Activated CD8-positive, alpha-beta memory T cell treated with anti-CD3 and anti-CD28 coated beads, Interleukin-2, amount 50 U/mL, for 1 hour (primary cell): Measurements from ENCODE around the gene INHBB.

Experiments
- DNase-seq: peaks from one replicate; pipeline ENCODE4 v3.0.0-alpha.2; 2020; ENCODE audit errors: extremely low read depth

The INHBB gene

DNA sequence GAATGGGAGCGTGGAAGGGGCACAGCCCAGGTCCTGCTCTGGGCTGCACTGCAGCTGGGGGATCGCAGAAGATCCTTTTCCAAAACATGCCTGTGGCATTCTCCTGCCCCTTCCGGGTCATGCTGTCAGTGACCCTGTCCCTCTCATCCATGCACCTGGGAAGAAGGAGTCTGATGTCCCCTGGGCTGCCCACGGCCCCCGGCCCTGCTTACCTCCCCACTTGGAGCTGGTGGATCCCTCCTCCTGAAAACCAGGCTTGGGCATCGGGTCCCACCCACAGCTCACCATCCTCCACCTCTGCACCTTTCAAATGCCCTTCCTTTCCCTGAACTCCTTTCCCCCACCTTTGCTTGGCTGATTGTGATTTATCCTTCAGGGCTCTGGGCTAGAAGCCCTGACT, 11.8 kb downstream of the INHBB start:
- no peak for DNase-seq

- no peak for DNase-seq
Measured at GRCh38 chr2:120358734-120359465, 13.0 kb downstream of the INHBB start.

GRCh38 chr2:120360307-120360855, 14.4 kb downstream of the INHBB start:
- no peak for DNase-seq

- DNase-seq, result no peak
Measured at GRCh38 chr2:120362926-120363325, 17.0 kb downstream of the INHBB start.

DNA sequence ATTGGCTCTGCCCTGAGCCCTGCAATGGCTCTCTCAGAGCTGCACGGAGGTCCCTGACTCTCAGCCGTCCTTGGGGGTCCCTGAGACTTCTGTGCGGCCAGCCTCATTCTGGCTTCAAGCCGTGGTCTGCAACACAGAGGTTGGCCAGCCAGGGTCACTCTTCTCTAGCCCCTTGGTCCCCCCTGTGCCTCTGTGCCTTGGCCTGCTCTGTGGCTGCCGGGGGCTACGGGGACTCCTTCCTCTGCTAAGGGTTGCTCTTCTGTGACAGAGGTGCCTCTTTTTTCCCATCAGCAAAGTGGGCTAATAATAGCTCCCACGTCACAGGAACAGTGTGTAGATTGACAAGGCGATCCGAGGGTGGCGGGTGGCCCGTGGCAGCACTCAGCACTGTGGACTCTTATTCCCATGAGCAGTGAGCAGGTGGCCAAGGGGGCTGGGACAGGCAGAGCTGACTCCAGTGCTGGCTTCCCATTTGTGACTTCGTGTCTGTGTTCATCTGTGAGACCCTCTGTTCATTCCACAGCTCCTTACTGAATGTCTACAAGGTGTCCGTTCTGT, 19.4 kb downstream of the INHBB start:
- no peak for DNase-seq

DNA sequence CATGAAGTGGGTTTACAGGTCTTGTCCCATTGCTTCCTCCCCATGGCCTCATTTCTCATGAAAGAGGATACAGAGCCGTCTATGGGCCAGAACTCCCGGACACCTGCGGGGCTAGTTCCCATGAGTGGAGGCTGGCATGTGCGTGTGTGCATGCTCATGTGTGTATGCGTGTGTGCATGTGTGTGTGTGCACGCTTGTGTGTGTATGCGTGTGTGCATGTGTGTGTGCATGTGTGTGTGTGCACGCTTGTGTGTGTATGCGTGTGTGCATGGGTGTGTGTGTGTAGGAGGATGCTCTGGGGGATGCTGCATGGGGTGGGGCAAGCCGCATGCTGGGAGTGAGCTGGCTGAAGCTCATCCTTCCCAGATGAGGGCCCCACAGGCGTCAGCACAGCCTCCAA, 20.8 kb downstream of the INHBB start:
- DNase-seq, result no peak

GRCh38 chr2:120367221-120367620, 21.3 kb downstream of the INHBB start:
- no peak for DNase-seq

GRCh38 chr2:120367649-120368048, 21.7 kb downstream of the INHBB start:
- no peak for DNase-seq

DNA sequence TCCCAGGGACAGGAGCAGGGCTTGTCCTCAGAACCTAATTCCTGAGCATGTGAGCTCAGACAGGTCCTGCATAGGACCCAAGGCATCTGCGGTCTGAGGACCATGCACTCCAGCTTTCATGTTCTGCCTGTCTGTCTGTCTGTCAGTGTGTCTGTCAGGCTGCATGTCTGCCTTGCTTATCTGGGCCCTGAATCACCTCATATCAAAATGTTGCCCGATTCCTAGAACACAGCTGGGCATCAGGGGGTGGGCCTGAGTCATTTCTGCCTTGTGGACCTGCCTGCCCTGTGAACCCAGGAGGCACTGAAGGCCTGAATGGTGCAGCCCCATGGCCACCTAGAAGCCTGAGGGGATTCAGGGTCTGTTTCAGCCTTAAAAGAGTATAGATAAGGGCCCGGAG, 22.1 kb downstream of the INHBB start:
- DNase-seq, result no peak

DNA sequence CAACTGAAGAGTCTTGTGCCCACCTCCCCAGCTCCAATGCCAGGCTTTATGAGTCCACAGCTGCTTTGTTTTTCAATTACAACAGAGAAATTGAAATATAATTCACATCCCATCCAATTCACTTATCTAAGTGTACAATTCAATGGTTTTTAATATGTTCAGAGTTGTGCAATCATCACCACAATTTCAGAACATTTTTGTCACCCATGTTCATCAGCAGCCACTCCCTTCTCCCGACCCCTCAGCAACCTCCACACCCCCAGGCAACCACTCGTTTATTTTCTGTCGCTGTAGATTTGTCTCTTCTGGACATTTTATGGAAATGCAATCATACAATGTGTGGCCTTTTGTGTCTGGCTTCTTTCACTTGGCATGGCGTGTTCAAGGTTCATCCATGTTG, 23.3 kb downstream of the INHBB start:
- DNase-seq, result no peak

DNA sequence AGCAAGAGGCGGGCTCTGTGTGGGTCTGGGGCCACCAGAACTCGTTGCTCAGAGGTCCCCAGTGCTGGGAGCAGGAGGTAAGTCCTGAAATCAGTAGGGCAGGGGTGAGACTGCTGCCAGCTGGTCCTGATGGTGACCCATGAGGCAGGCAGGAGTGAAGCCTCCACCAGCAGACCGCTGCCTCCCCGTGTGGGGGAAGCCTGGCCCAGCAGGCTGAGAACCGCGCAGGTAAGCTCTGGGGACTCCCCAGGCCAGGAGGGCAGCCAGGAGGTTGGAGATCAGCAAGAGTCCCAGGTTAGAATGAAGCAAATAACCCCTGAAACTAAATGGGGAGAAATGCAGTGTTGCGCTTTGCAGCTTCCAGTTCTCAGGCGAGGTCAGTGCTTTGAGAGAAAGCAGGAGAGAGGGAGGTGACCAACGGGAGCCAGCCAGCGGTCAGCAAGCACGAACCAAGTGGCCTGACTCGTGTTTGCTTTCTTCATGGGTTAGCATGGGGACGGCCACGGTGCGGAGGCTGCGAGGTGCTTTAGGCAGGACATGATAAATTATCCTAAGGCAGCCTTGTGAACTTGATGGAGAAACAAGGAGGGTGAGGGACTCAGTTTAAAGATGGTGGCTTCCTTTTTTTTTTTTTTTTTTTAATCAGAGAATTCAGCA, 26.2 kb downstream of the INHBB start:
- no peak for DNase-seq

GRCh38 chr2:120372816-120373215, 26.9 kb downstream of the INHBB start:
- DNase-seq, result no peak

DNA sequence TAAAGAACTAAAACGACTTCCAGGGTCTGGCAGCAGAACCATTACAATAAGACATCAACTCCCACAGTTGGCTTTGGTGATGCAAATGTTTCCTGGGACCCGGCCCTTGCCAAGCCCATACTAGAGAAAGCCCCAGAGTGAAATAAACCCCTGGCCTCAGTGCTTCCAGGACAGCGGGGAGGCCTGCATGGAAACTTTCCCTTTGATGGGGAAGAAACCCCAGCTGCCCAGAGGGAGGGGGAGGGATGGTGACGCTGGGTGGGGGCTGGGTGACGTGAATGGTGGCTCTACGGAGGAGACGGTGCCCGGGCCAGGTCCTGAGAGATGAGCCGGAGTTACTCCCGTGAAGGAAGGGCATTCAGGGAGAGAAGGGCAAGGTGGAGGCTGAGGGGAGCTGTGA, 27.5 kb downstream of the INHBB start:
- DNase-seq, result no peak

DNA sequence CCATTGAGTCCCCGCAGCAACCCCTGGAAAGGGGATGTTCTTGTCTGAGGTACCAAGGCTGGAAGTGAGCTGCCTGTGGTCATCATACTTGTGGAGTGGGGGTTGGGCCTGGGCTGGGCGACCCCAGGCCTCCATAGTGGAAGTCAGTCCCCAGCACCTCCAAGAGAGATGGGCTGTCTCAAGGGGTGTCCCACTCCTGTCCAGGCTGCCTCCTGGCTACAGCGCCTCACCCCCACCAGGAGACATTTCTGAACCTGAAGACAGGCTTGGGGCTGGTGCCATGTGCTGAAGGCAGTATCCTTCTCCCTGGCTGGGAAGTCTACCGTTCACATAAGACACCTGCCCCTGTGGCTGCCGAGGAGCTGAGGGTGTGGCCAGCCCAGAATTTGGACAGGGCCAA, 28.9 kb downstream of the INHBB start:
- DNase-seq, result no peak

DNA sequence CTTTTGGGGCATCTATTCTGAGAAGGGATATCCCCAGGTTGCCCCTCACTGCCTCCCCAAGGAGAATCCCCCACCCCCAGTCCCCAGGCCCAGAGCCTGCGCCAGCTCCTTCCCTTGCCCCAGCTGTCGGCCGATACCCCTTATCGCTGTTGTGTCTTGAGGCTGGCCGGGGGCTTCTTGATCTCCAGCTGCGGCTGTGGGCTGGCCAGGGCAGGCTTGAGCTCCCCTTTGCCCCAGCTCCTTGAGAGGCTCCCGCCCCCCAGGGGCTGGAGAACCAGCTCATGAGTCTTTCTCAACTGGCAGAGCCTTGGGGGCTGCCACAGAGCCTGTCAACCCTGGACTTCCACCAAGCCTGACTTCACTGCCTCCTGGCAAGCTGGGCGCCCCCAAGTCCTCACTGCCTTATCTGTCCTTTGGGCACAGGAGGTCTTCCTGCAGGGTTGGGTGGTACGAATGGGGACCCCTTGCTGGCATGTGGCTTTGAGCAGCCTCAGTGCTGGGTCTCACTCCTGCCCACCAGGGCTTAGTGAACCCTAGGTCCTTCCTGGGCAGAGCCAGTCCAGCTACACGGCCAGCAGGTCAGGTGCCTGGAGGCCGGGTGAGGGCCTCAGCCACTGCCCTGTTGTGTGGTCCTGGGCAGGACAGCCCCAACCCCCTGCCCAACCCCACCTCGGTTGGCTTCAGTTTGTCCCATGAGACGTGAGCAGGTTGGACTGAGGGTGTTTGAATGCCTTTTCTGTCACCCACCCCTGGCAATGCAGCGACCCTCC, 29.5 kb downstream of the INHBB start:
- DNase-seq, result no peak

DNA sequence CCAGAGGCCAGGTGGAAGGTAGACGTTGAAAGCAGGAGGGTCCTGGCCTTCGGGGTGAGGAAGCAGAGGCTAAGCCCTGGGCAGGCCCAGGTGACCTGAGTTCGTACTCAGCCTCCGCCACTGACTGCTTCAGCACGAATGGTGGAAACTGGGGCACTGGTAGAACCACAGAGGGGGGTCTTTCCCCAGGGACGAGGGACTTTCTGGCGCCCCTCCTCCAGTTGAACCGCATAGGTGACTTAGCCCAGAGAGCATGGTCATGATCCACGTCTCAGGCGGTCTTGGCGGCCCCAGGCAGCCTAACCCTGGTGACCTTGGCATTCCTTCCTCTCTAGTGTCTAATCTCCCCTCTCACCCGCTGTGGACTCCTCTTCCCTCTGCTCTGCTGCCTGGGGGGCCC, 30.2 kb downstream of the INHBB start:
- DNase-seq, result no peak

- DNase-seq, result no peak
Measured at GRCh38 chr2:120376679-120377640, 31.0 kb downstream of the INHBB start.

- no peak for DNase-seq
Measured at GRCh38 chr2:120378605-120379004, 32.7 kb downstream of the INHBB start.

DNA sequence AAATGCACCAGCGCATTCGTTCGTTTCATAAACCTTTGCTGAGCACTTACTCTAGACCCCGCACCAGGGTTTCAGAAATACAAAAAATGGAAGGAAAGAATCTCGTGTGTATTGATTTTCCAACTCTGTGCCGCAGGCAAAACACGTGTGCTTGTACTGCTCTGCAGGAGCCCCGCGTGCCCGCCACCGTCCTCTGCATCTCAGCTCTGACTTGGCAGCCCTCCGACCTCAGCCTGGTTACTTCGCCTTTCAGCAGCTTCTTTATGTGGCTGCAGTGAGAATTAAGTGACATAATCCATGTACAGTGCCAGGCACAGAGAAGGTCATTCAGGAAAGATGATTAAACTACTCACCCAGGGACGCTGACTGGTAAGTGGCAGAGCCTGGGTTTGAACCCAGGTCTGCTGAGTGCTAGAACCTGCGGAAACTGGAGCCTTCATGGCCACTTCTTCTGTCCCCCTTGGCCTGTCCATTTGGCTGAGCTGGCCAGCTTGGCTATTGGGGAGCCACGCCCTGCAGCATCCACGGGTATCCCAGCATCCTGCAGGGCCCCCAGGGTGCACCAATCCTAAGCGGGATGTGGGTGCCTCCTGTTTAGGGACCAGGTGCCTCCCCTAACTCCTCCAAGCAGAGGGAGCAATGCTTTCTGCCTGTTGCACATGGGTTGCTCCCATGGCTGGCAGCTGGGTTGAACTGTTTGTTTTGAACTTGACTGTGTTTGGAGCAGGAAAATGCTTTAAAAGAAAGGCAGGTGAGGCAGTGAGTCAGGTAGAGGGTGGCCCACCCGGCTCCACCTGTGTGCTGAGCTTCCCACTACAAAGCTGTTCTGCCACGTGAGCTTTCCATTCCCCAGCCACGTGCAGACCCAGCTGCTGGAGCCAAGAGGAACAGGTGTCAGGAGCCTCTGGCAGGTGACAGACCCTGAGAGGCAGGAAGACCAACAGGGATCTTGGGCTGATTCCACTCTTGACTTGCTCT, 34.3 kb downstream of the INHBB start:
- DNase-seq, result no peak

DNA sequence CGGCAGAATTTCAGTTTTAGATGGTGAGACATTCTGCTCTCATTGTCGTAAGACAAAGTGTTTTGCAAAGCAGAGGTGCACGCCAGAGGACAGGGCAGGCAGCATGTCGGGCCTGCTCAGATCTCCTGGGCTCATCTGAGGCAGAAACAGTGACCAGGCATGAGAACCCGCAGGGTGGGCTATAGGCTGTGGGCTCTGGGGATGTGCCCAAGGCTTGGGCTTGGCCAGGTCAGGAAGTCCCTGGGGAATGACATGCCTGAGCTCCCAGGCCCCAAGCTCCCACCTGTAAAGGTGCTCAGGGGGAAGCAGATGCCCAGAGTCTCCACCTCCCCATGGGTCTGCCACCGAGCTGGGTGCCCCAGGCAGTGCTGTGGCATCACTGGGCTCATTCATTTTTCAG, 35.3 kb downstream of the INHBB start:
- DNase-seq, result no peak
